CD14-positive monocyte (primary cell): ENCODE measurements around the gene SIK2. TPM values are rescaled to one million over a fixed set of nuclear protein-coding genes. Genes with fewer than 3 reads are reported as not detected.

Experiments used
- DNase-seq, 3 donors: peaks; one replicate each; pipeline ENCODE4 v3.0.0-alpha.2; 2011 to 2022
- H2AFZ ChIP-seq: 2 replicates; pipeline ENCODE4 v1.6.0; 2012; ENCODE audit warnings: mild to moderate bottlenecking, low read depth, low read length, inconsistent platforms; ENCODE audit not compliant: insufficient read depth, poor library complexity, severe bottlenecking
- H3K27ac ChIP-seq, 2 donors: 1 replicate in 1 of 2; 2 replicates in 1 of 2; pipeline ENCODE4 v1.5.1; 2012 to 2013; ENCODE audit warnings: low read length in 2 of 2, control low read depth in 1 of 2, inconsistent platforms in 1 of 2, low read depth in 1 of 2, mild to moderate bottlenecking in 1 of 2
- H3K27me3 ChIP-seq, 2 donors: one replicate each; pipeline versions ENCODE4 v1.6.0 to v1.6.1; 2011 to 2013; ENCODE audit warnings: low read length in 2 of 2; ENCODE audit not compliant: control insufficient read depth in 2 of 2, insufficient read depth in 2 of 2
- H3K36me3 ChIP-seq, 2 donors: replicated peaks in 1 of 2; 1 replicate in 1 of 2; 2 replicates in 1 of 2; pipeline versions ENCODE4 v1.5.1 to v1.6.1; 2012 to 2013; ENCODE audit warnings: low read length in 2 of 2, control low read depth in 1 of 2, inconsistent platforms in 1 of 2, mild to moderate bottlenecking in 1 of 2; ENCODE audit not compliant: insufficient read depth in 2 of 2, control insufficient read depth in 1 of 2
- H3K4me1 ChIP-seq, 2 donors: 1 replicate in 1 of 2; 2 replicates in 1 of 2; pipeline versions ENCODE4 v1.5.1 to v1.6.1; 2012 to 2013; ENCODE audit warnings: low read length in 2 of 2, control low read depth in 1 of 2, inconsistent platforms in 1 of 2, mild to moderate bottlenecking in 1 of 2, moderate library complexity in 1 of 2; ENCODE audit not compliant: insufficient read depth in 2 of 2, control insufficient read depth in 1 of 2
- H3K4me2 ChIP-seq: replicated peaks from 2 replicates; pipeline ENCODE3; 2012; ENCODE audit warnings: low read length, moderate library complexity, mild to moderate bottlenecking; ENCODE audit not compliant: poor library complexity, severe bottlenecking; ENCODE audit errors: extremely low read depth
- H3K4me3 ChIP-seq, 3 experiments: fragments of 200-600 bp in 1 of 3; sonication (generic) in 1 of 3; replicated peaks in 1 of 3; 1 replicate in 2 of 3; 2 replicates in 1 of 3; pipeline ENCODE4 v1.5.1; 2011 to 2013; ENCODE audit warnings: low read length in 3 of 3, mild to moderate bottlenecking in 3 of 3, control low read depth in 2 of 3, low read depth in 2 of 3, inconsistent platforms in 1 of 3, moderate library complexity in 1 of 3
- H3K79me2 ChIP-seq: 2 replicates; pipeline ENCODE4 v1.6.0; 2012; ENCODE audit warnings: mild to moderate bottlenecking, control low read depth, inconsistent platforms, low read length, moderate library complexity; ENCODE audit not compliant: insufficient read depth
- H3K9ac ChIP-seq: 2 replicates; pipeline ENCODE4 v1.6.0; 2017; ENCODE audit warnings: low read length, mild to moderate bottlenecking; ENCODE audit not compliant: insufficient read depth, poor library complexity, severe bottlenecking
- H3K9me3 ChIP-seq, 2 donors: replicated peaks in 1 of 2; 1 replicate in 1 of 2; 2 replicates in 1 of 2; pipeline versions ENCODE4 v1.5.1 to v1.6.1; 2012 to 2013; ENCODE audit warnings: low read length in 2 of 2, control low read depth in 1 of 2; ENCODE audit not compliant: control insufficient read depth in 1 of 2, insufficient read depth in 1 of 2
- H4K20me1 ChIP-seq: 2 replicates; pipeline ENCODE4 v1.6.0; 2012; ENCODE audit warnings: mild to moderate bottlenecking, low read length, control low read depth, moderate library complexity; ENCODE audit not compliant: insufficient read depth
- H3K27ac Mint-ChIP-seq, 7 donors: one replicate each; pipeline ENCODE4 v1.8.0; 2020; ENCODE audit warnings: mild to moderate bottlenecking in 7 of 7, mixed read lengths in 7 of 7, moderate library complexity in 6 of 7, inconsistent platforms in 2 of 7
- H3K27me3 Mint-ChIP-seq, 3 donors: one replicate each; pipeline ENCODE4 v1.8.0; 2021 to 2022; ENCODE audit warnings: low read depth in 3 of 3, mild to moderate bottlenecking in 3 of 3, mixed read lengths in 3 of 3, moderate library complexity in 3 of 3, inconsistent platforms in 1 of 3
- H3K36me3 Mint-ChIP-seq, 2 donors: one replicate each; pipeline ENCODE4 v1.8.0; 2020; ENCODE audit warnings: mixed read lengths in 2 of 2, inconsistent platforms in 1 of 2, mild to moderate bottlenecking in 1 of 2
- H3K4me1 Mint-ChIP-seq: one replicate; pipeline ENCODE4 v1.8.0; 2020; ENCODE audit warnings: mild to moderate bottlenecking, mixed read lengths
- H3K4me3 Mint-ChIP-seq, 2 donors: one replicate each; pipeline ENCODE4 v1.8.0; 2020; ENCODE audit warnings: mild to moderate bottlenecking in 2 of 2, mixed read lengths in 2 of 2, moderate library complexity in 1 of 2
- H3K9me3 Mint-ChIP-seq, 7 donors: one replicate each; pipeline ENCODE4 v1.8.0; 2020 to 2022; ENCODE audit warnings: mixed read lengths in 7 of 7, mild to moderate bottlenecking in 6 of 7, moderate library complexity in 6 of 7, inconsistent platforms in 2 of 7
- CTCF ChIP-seq: fragments of 200-600 bp; IDR thresholded peaks from one replicate; pipeline ENCODE4 v1.8.0; 2022; ENCODE audit warnings: antibody characterized with exemption, mild to moderate bottlenecking
- WGBS: methylation state at CpG from one replicate; pipeline ENCODE4 v1.1.5; 2013; ENCODE audit warnings: missing lambda C conversion rate; ENCODE audit not compliant: insufficient coverage; 5-methylcytosine and 5-hydroxymethylcytosine counted together
- intact Hi-C, 2 donors: fragments of 100-400 bp; cut with micrococcal nuclease; formaldehyde crosslinking; loops; one replicate each; pipeline versions ENCODE4 v1.15.0 to v1.15.1; 2023
- polyA minus RNA-seq: library from RNA; depleted of rRNA, polyadenylated mRNA; stranded (reverse); fragments of >200 nt; gene quantifications from 2 replicates; pipeline ENCODE4 v1.2.3, GENCODE V29; 2012
- polyA plus RNA-seq, 3 donors: library from polyadenylated mRNA; depleted of rRNA in 1 of 3; unstranded in 2 of 3; stranded (reverse) in 1 of 3; fragments of 300-500 nt in 2 of 3; fragments of >200 nt in 1 of 3; fragmentation: Illumina TruSeq in 2 of 3; gene quantifications; 1 replicate in 2 of 3; 2 replicates in 1 of 3; pipeline ENCODE4 v1.2.3, GENCODE V29; 2012 to 2021
- total RNA-seq, 12 experiments: library from RNA in 1 of 12; stranded (reverse) in 1 of 12; fragments of 120-200 nt in 1 of 12; gene quantifications; one replicate each; pipeline ENCODE4 v1.2.4 and lab custom pipeline; 2013 to 2026; ENCODE audit warnings: mixed read lengths in 6 of 12, inconsistent platforms in 1 of 12

Gene SIK2
- 4.7 TPM for total RNA-seq (2013)
- polyA plus RNA-seq (1 to 10 TPM in 1 of 3 donors, under 1 TPM in 2; 0.16 to 8.8 (median 0.23) TPM), polyA minus RNA-seq (2.9 and 4.4 TPM in 2 replicates), total RNA-seq (lab: John Stamatoyannopoulos, UW) (16.4 to 94.9 (median 42.2) reads per million in 11 experiments)

GRCh38 chr11:111601979-111602864 lies at the start of gene SIK2:
Gene SIK2 (plus strand): TSS chr11:111602449. CDS start chr11:111602564, 115 bp downstream.
- Histone ChIP-seq H3K9me3 (no peaks in the 10 kb centered on the region), H3K27me3 (no peaks in the 10 kb centered on the region), H3K9ac (peak within 1 kb of the TSS; percentile 95), H4K20me1 (peaks cover 38% of the 10 kb centered on the region), H3K36me3 (no peaks in the 10 kb centered on the region), H3K4me1 (peaks cover 17 to 26% of the 10 kb centered on the region in 2 donors), H3K4me3 (peak within 1 kb of the TSS; percentile 71 to 98 (median 81)), H3K4me2 (peak within 1 kb of the TSS; percentile 86), H3K79me2 (peaks cover 47% of the 10 kb centered on the region), H3K27ac (peak within 1 kb of the TSS; percentile 88 to 94), H2AFZ (peak within 1 kb of the TSS; percentile 73)
- intact Hi-C loops = loop anchor here (5.0 kb wide), 2 partner anchors 175 to 240 kb away; no protein-coding TSS in a partner anchor
- Mint-ChIP-seq H3K27me3 (peaks cover 0 to 1% (median 0%) of the 10 kb centered on the region in 3 donors), H3K9me3 (no peaks in the 10 kb centered on the region), H3K27ac (peak within 1 kb of the TSS; percentile 92 to 96 (median 95)), H3K4me3 (peak within 1 kb of the TSS; percentile 94 to 97), H3K4me1 (peaks cover 29% of the 10 kb centered on the region), H3K36me3 (no peaks in the 10 kb centered on the region)
- peak; percentile 85 to 94 (median 90) for DNase-seq
- WGBS = under 1% methylated on average over 92 of the region's 100 CpGs
- TF ChIP-seq CTCF = peak; percentile 81

GRCh38 chr11:111554532-111554931 lies 47.7 kb upstream of the SIK2 start:
- peaks cover 5% of the 10 kb centered on the region for H3K4me1 Mint-ChIP-seq
- Histone ChIP-seq H3K4me1 (no peaks in the 10 kb centered on the region), H3K36me3 (no peaks in the 10 kb centered on the region), H4K20me1 (no peaks in the 10 kb centered on the region), H3K27ac (no peak overlapping the region), H2AFZ (no peak overlapping the region), H3K4me3 (no peak overlapping the region), H3K9ac (no peak overlapping the region), H3K4me2 (no peak overlapping the region), H3K27me3 (no peaks in the 10 kb centered on the region), H3K79me2 (no peaks in the 10 kb centered on the region), H3K9me3 (peaks cover 7 to 9% of the 10 kb centered on the region in 2 donors)
- intact Hi-C loops = no loop called here
- DNase-seq = no peak
- H3K9me3 Mint-ChIP-seq = peaks cover 5 to 16% (median 13%) of the 10 kb centered on the region in 7 donors
- no peak for TF ChIP-seq CTCF
- H3K4me3 Mint-ChIP-seq = no peak overlapping the region
- peaks cover 0 to 4% (median 0%) of the 10 kb centered on the region in 3 donors for H3K27me3 Mint-ChIP-seq
- no peak overlapping the region for H3K27ac Mint-ChIP-seq
- no peaks in the 10 kb centered on the region for H3K36me3 Mint-ChIP-seq
